GM18909 (cell line): Measurements from ENCODE around the gene TP53BP1.
A peak's percentile ranks its signal among the peaks of the same experiment; 100 is the strongest.
"Not testable (repeated sequence)": the region's sequence is repeated elsewhere in the genome, so short reads cannot be mapped to it uniquely, and the experiment has no call there.

ENCODE experiments used
- ATAC-seq: cut with Tn5 transposase; IDR thresholded peaks from one replicate; pipeline ENCODE4 v1.9.1; 2021; ENCODE audit warnings: mild to moderate bottlenecking; ENCODE audit not compliant: unreplicated experiment, poor library complexity

The TP53BP1 gene

GRCh38 chr15:43492673-43493601 lies at the start of gene TP53BP1:
TP53BP1 (minus strand) TSS chr15:43493156; CDS start chr15:43493043, 113 bp downstream.
- peak; percentile 98 for ATAC-seq

DNA sequence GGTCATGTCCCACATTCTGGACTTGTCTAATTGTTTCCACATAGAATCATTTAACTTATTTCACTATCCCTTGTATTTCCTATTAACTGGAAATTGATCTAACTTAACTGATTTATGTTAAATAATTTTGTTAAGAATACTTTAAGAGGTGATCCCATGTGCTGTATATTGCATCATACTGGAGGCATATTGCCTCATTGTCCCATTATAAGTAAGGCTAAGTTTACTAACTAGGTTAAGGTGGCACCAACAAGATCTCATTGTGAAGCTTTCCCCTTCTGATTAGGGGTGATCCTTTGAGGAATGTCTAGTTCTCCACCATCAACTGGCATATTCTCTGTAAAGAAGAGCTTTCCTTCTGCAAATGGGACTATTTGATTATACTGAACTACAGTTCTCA lies 48.8 kb upstream of the TP53BP1 start:
- no peak for ATAC-seq

DNA sequence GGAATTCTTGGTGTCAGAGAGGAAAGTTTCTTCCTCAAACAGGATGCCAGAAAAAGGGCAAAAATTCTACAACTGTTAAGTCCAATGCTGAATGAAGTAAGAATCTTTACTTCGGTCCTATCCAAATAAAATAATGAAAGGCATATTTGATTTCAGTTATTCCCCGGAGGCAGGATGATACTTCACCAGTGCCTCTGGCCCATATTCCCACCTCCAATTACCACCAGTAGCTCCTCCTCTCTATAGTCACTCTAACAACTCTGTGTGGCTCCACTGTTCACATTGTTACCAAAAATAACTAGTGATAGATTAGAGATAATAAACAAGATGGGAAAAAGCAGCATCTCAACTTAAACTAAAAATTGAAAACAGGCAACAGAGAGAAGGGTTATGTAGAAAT lies 45.1 kb upstream of the TP53BP1 start:
- ATAC-seq, result no peak

DNA sequence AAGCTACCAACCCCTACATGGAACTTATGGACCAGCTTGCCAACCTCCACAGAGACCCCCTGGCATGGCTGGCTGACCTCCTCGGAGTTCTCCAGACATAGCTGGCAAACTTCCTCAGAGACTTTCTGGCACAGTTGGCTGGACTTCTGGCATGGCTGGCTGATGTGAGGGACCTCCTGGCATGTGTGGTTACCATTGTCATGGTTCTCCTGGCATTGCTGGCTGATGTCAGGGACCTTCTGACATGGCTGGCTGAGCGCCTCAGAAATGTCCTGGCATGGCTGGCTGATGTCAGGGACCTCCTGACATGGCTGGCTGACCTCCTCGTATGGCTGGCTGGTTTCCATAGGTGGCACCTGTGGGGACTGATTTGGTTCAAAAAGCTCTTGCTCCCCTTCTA lies 41.9 kb upstream of the TP53BP1 start:
- no peak for ATAC-seq

DNA sequence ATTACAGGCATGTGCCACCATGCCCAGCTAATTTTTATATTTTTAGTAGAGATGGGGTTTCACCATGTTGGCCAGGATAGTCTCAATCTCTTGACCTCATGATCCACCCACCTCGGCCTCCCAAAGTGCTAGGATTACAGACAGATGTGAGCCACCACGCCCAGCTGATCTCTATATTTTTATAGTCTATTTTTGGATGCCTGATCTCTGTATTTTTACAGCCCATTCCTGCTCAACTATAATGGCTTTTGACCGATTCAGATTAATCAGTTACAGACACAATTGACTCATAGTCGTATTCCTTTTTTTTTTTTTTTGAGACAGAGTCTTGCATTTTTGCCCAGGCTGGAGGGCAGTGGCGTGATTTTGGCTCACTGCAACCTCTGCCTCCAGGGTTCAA lies 39.9 kb upstream of the TP53BP1 start:
- not testable (repeated sequence) for ATAC-seq

- ATAC-seq, result no peak
These were observed 38.2 kb upstream of the TP53BP1 start for GRCh38 chr15:43531018-43531670.

DNA sequence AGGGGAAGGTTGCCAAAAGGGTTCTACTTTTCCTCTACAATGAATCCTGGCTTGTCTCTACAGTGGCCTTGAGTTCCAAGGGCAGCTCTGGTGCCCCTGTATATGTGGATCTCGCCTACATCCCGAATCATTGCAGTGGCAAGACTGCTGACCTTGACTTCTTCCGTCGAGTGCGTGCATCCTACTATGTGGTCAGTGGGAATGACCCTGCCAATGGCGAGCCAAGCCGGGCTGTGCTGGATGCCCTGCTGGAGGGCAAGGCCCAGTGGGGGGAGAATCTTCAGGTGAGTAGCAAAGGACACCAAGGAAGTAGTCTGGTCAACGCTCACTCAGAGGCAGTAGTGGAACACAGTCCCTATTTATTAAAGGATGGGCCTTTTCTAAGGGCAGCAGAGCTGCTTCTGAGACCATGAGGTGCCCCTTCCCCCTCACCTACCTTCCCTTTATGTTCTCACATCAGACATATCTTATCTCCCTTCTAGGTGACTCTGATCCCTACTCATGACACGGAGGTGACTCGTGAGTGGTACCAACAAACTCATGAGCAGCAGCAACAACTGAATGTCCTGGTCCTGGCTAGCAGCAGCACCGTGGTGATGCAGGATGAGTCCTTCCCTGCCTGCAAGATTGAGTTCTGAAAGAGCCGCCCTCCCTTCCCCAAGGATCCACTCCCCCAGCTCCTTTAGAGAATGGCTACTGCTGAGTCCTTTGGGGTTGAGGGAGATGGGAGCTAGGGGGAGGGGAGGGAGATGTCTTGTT lies 36.8 kb upstream of the TP53BP1 start:
- no peak for ATAC-seq

GRCh38 chr15:43529141-43529540 lies 36.2 kb upstream of the TP53BP1 start:
- no peak for ATAC-seq

GRCh38 chr15:43528542-43529007 lies 35.6 kb upstream of the TP53BP1 start:
- ATAC-seq, result no peak

GRCh38 chr15:43527802-43528541 lies 35.0 kb upstream of the TP53BP1 start:
- no peak for ATAC-seq

DNA sequence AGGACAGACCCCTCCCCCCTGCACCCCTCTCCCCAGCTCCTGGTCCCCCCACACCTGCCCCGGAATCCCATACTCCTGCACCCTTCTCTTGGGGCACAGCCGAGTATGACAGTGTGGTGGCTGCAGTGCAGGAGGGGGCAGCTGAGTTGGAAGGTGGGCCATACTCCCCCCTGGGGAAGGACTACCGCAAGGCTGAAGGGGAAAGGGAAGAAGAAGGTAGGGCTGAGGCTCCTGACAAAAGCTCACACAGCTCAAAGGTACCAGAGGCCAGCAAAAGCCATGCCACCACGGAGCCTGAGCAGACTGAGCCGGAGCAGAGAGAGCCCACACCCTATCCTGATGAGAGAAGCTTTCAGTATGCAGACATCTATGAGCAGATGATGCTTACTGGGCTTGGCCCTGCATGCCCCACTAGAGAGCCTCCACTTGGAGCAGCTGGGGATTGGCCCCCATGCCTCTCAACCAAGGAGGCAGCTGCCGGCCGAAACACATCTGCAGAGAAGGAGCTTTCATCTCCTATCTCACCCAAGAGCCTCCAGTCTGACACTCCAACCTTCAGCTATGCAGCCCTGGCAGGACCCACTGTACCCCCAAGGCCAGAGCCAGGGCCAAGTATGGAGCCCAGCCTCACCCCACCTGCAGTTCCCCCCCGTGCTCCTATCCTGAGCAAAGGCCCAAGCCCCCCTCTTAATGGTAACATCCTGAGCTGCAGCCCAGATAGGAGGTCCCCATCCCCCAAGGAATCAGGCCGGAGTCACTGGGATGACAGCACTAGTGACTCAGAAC lies 34.3 kb upstream of the TP53BP1 start:
- no peak for ATAC-seq

DNA sequence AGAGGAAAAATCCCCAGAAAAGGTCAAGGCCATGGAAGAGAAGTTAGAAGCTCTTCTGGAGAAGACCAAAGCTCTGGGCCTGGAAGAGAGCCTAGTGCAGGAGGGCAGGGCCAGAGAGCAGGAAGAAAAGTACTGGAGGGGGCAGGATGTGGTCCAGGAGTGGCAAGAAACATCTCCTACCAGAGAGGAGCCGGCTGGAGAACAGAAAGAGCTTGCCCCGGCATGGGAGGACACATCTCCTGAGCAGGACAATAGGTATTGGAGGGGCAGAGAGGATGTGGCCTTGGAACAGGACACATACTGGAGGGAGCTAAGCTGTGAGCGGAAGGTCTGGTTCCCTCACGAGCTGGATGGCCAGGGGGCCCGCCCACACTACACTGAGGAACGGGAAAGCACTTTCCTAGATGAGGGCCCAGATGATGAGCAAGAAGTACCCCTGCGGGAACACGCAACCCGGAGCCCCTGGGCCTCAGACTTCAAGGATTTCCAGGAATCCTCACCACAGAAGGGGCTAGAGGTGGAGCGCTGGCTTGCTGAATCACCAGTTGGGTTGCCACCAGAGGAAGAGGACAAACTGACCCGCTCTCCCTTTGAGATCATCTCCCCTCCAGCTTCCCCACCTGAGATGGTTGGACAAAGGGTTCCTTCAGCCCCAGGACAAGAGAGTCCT lies 33.4 kb upstream of the TP53BP1 start:
- ATAC-seq, result no peak

GRCh38 chr15:43525131-43525530 lies 32.2 kb upstream of the TP53BP1 start:
- ATAC-seq, result no peak

DNA sequence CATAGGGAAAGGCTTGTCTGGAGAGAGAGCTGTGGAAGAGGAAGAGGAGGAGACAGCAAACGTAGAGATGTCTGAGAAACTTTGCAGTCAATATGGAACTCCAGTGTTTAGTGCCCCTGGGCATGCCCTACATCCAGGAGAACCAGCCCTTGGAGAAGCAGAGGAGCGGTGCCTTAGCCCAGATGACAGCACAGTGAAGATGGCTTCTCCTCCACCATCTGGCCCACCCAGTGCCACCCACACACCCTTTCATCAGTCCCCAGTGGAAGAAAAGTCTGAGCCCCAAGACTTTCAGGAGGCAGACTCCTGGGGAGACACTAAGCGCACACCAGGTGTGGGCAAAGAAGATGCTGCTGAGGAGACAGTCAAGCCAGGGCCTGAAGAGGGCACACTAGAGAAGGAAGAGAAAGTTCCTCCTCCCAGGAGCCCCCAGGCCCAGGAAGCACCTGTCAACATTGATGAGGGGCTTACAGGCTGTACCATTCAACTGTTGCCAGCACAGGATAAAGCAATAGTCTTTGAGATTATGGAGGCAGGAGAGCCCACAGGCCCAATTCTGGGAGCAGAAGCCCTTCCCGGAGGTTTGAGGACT lies 31.4 kb upstream of the TP53BP1 start:
- ATAC-seq, result no peak

GRCh38 chr15:43523646-43524045 lies 30.7 kb upstream of the TP53BP1 start:
- ATAC-seq, result no peak

- no peak for ATAC-seq
These were observed 29.3 kb upstream of the TP53BP1 start for GRCh38 chr15:43522247-43522646.

DNA sequence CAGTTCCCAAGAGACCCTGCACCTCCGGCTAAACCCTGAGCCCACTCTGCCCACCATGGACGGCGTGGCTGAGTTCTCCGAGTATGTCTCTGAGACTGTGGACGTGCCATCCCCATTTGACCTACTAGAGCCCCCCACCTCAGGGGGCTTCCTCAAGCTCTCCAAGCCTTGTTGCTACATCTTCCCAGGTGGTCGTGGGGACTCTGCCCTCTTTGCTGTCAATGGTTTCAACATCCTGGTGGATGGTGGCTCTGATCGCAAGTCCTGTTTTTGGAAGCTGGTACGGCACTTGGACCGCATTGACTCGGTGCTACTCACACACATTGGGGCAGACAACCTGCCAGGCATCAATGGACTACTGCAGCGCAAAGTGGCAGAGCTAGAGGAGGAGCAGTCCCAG lies 28.5 kb upstream of the TP53BP1 start:
- no peak for ATAC-seq

GRCh38 chr15:43520138-43520537 lies 27.2 kb upstream of the TP53BP1 start:
- ATAC-seq, result no peak
